NCI-H526 treated with DMSO at 0.1 percent for 48 hours (cell line): Measurements from ENCODE around the gene PTAR1.

ENCODE experiments used
- DNase-seq: peaks from one replicate; lab custom pipeline; 2025; lab: John Stamatoyannopoulos, UW

The PTAR1 gene

GRCh38 chr9:69674112-69674685 is 85.6 kb downstream of the PTAR1 start:
- no peak for DNase-seq

DNA sequence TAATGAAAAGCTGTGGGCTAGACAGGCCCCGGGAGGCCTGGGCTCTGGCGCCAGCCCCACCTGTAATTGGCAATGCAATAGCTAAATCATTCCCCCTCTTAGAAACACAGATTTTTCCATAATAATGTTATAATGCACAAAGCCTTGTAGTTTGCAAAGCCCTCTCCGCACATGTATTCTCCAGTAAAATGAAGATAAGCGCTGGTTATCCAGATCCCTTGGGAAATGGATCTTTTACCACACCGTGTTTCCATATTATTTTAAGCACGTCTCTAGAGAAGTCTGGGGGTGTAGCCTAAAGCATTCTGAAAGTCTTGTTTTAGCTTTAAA is 86.5 kb downstream of the PTAR1 start:
- DNase-seq = no peak

DNA sequence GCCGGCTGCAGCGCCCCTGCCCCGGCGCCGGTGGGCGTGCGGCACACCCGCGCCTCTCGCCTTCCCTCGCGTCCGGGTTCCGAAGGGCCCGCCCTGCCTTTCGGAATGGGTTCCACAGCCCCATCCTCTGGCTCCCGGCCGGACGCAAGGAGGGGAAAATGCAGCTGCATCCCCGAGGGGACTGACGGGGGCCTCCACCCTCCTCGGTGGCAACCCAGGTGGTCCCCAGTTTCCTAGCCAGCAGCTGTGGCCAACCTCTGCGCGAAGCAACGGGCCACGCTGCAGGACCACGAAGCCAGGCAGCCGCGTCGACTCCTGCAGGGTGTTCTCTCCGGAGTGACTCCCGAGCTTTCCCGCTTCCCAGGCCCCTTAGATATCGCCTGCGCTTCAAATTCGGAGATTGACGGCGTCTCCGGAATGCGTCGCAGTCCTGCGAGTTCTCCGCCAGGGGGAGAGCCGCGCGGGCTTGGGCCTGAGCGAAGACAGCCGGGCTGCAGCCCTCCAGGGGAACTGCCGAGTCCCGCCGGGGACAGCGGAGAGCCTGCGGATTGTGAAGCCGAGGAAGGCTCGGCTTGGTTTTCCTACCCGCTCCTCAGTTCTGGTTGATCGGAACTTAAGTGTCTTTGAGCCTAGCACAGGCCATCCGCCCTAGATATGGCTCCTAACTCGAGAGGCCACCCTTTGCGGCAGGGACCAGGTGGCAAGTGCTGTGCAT is 87.1 kb downstream of the PTAR1 start:
- DNase-seq = peak; percentile 69

GRCh38 chr9:69671879-69672595 is 87.8 kb downstream of the PTAR1 start, which contains the start of gene APBA1:
APBA1 (minus strand) TSS chr9:69672371.
- peak; percentile 30 for DNase-seq

GRCh38 chr9:69671311-69671878 is 88.4 kb downstream of the PTAR1 start:
- DNase-seq = no peak

DNA sequence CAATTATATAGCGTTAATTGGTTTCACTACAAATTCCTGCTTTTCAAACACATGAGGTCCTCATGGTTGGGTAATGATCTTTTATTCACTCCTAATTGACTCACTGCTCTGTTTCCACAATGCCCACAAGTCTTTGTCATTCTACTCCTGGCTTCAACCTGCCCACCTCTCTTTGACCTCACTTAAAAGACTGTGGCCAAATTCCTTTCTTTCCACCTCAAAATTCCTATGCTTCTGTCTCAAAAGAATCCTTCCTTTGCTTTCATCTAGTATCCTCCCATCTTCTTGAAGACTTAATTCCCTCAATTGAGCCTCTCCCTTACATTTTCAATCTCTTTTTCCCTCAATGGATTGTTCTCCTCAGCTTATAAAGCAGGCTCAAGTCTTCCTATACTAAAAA is 92.5 kb downstream of the PTAR1 start:
- DNase-seq = no peak

DNA sequence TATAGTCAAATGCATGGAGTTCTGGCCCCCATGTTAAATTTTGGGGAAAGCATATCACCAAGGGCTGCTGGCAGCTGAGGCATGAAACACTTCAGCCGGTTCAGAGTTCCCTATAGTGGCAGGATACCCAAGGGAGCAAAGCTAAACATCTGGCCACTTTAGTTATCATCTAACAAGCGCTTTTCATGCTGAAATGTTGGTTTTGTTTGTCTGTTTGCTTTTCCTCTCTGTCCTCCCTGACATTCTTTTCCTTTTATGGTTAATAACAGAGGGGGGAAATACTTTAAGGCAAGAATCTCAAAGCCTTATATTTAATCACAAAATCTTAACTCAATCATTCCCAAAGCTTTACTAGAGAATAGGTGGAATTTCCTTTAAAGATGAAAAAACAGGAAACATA is 99.5 kb downstream of the PTAR1 start:
- no peak for DNase-seq
